ENCODE results near the gene DRAP1.
A peak's percentile ranks its signal among the peaks of the same experiment; 100 is the strongest.

Gene DRAP1

DNA sequence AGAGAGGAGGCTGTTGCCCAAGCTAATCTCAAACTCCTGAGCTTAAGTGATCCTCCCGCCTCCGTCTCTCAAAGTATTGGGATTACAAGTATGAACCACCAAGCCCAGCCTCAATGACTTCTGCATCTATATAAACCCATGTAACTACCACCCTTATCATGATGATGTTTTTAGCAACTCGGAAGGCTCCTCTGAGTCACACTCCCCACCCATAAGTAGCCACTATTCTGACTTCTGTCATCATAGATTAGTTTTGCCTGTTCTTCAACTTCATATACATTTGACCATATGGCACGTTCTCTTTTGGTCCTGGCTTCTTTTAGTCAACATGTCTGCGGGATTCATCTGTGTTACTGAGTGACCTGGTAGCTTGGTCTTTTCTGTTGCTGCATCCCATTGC is 12.6 kb upstream of the DRAP1 start:
- no peak for DNase-seq

DNA sequence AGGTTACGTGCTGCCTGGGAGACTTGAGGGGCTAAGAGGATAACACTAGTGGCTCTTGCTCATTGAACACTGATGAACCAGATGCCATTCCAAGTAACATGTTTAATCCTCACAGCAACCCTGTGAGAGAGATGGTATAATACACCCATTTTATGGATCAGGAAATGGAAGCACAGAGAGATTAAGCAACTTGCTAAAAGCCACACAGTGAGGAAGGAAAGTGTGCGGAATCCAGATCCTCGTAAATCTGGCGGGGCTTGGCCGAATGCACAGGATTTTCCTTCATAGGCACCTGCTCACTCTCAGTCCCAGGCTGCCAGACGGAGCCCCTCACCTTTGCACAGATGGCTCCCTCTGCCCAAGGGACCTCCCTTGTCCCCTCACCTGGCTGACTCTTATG is 11.3 kb upstream of the DRAP1 start:
- no peak for DNase-seq

DNA sequence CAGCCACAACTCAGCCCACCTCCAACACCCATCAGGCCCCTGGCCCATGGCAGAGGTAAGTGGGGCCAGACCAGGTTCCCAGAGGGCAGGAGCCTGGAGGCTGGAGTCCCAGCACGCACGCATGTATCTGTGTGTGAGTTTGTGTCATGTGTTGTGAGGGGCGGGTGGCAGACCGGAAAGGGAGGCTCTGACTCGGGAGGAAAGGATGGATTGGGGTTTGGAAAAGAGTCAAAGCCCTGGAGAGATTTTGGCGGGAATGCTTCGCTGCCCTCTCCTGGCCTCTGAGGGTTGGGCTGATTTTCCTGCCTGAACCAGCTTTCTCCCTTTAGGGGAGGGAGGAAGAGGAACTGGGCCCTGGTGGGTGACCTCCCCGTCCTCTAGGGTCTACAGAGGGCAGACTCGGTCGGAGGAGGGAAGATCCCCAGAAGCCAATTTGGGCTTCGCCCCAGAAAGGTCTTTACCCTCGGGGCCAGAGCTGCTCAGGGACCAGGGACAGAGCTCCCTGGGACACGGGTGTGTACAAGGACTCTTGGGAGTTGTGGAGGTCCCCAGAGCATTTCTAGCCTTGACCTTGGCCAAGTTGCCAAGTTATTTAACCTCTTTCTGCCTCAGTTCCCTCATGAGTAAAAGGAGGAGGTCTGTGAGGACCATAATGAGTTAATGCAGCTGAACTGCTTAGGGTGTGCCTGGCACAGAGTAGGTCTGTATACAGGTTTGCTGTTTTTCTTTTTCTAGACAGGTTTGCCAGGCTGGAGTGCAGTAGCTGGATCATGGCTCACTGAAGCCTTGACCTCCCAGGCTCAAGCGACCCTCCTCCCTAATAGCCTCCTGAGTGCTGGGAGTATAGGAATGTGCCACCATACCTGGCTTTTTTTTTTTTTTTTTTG is 7.3 kb upstream of the DRAP1 start:
- DNase-seq: no peak

DNA sequence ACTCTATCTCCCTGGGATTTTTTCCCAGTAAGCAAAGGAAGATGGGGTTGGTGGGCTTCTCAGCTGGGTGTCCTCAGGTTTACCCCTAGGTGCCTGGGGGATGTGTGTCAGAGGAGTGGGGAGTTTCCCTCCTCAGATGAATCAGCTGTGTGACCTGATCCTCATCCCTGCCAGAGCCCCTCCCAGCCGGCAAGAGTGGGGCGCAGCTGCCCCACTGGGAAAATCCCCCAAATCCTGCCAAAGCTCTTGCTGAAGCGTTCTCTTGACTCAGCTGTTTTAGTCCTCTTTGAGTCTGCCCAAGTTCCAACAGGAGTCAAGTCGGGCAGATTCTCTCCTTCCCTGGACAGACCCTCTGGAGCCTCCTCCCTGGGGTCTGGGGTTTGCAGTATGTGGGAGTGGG is 6.4 kb upstream of the DRAP1 start:
- DNase-seq: no peak

DNA sequence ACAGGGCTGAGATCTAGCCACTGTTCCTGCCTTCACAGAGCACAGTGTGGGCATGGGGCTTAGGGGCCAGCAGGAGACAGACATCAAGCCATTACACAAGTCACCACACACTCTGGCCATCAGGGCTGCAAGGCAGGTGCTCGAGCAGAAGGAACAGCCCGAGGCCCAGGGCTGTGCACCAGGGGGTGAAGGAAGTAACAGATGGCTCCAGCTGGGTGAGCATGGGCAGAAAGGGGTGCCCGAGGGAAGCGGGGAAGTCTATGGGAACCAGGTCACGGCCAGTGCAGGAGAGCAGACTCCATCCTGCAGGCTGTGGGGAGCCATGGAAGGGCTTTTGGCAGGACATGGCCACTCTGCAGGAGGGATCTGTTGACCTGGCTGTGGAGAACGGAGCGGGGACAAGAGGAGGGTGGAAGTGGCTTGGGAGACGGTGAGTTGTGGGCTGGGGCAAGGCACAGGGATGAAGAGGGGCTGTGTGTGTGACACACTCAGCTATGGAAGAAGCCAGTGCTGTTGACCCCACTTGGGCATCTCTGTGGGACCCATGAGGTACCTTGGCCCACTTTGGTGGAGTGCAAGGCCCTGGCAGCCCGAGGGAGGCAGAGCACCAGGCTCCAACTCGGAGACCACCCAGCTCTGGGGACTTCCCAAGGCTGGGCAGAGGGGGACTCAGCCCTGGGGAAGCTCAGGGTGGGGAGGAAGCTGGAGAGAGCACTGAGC is 4.0 kb upstream of the DRAP1 start:
- DNase-seq: no peak

- no peak for DNase-seq
These were observed 3.4 kb upstream of the DRAP1 start for GRCh38 chr11:65915821-65916251.

DNA sequence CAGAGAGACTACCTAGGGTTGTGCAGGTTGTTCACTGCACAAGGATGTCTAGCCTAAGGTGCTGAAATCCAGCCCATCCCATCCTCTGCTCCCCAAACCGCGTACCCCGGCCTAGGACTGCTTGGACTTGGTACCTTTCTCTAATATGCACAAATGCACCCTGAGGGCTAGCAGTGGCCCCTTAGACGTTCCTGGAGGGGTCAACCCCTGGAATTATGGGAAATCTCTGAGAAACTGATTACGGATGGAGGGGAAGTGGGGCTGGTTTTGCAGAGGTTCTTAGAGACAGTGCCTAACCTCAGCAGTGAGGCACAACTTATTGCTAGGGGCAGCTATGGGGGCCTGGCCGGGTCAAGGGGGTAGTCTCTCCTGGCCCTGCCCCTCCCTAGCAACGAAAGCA is 2.8 kb upstream of the DRAP1 start:
- DNase-seq: no peak

DNA sequence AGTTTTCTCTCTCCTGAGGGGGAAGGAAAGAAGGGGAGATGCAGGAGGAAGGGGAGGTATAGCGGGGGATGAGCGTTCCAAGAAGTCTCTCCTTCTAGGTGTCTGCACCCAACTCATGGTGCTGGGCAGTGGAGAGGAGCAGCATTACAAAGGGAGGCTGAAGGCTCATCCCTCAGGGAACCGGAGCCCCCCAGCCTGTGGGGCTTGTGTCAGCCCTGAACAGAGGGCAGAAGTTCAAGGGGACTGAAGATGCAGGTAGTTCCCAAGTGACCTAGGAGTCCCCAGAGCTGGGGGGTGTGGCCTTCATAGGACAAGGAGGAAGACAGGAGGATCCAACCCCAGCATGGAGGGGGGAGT is 2.2 kb upstream of the DRAP1 start:
- no peak for DNase-seq

DNA sequence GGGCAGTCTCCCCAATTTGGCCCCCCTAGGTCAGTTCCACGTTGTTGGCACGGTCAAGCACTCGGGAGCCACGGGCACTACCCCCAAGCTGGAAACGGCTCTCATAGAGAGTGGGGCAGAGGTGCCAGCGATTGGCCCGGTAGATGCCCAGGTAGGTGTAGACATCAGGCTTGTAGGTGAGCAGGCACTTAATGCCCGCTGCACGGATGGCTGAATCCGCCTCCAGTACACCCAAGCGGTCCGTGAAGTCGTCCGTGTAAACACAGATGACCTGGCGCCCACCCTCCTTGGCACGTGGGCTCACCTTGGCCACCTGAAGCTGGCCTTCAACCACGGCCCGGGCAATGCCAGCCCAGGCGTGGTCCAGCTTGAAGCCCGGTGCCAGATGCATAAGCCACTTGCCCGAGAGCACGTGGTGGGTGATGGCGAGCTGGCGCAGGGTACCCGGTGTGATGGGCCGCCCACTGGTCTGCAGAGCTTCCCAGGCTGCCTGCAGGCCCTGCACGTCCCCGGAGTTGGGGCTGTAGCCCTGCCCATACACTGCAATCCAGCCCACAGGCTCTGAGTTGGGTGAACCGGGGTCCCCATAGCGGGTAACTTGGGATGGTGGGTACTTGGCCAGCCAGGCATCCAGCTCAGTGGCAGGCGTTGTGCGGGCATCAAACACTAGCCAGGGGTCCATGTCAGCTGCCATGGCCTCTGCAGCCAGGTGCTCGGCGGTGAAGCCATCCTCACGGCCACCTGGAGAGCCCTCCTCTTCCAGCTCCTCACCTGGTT is 1.6 kb upstream of the DRAP1 start:
- no peak for DNase-seq

DNA sequence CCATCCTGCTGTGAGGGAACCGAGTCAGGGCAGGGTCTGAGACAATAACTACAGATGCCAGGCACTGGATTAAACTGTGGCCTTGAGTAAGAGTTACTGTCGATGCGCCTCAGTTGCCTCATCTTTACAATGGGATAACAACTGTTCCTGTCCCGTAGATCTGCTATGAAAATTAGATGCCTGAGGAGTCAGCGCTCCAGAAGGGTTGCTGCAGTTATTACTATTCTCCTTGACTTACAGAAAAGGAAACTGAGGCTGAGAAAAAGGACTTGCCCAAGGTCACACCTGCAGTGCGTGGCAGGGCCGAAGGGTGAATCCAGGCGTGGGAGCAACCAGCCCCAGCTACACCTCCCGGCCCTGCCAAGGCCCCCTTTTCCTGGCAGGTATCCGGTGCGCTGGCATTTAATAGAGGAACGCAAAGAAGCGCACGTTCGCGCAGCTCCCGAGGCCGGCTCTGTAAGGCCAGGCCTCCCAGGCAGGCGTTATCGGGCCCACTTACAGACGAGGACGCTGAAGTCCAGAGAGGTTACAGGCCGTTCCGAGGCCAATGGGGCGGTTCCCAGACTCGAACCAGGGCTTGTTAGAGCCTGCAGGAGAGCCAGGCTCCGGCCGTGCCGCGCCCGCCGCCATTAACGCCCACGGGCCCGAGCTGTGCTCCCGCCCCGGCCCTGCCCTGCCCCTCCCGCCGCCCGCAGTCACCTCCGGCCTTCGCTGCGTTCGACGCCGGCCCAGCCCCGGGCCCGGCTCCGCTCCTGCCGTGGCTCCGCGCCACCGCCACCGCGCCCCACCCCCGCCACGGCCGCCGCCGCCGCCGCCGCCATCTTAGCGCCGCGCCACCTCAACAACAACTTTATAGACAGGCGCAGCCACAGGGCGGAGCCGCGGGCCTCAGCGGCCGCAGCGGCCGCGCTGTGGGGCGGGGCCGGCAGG is 750 bp upstream of the DRAP1 start, which contains the start of gene C11orf68:
Gene C11orf68 (minus strand): TSS at position 852 of the 930 bp plus-strand sequence. CDS start 31 bp downstream, at position 821.
- DNase-seq: no peak

DNA sequence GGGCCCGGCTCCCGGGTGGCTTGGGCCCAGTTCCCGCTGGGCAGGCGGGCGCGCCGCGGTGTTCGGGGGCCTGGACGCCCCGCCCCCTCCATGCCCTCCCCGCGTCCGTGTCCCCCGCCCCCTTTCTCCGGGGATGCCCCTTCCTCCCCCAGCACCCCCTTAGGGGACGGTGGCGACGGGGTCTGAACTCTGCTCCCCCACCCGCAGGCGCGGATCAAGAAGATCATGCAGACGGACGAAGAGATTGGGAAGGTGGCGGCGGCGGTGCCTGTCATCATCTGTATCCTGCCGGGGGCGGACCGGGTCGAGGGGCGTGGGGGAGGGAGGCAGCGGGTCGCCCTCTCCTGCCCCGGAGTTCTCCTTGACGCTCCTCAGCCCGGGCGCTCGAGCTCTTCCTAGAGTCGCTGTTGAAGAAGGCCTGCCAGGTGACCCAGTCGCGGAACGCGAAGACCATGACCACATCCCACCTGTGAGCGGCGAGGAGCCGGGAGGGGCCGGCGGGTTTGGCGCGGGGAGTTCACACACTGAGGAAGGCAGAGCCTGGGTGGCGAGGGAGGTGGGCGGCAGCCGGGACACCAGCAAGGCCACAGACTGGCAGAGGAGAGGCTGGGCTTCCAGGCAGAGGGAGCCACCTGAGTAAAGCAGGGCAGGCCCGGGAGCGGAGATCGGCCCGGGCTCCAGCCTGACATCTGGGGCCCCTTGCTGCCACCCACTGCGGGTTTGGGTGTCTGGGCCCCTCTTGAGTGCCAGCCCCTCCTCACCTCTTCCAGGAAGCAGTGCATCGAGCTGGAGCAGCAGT is 546 bp downstream of the DRAP1 start:
- peak; percentile 56 for DNase-seq

- DNase-seq: no peak
These were observed 1.2 kb downstream of the DRAP1 start for GRCh38 chr11:65920372-65920802.

- DNase-seq: no peak
These were observed 1.9 kb downstream of the DRAP1 start for GRCh38 chr11:65921033-65921555.

- no peak for DNase-seq
These were observed 2.6 kb downstream of the DRAP1 start for GRCh38 chr11:65921876-65922275.

DNA sequence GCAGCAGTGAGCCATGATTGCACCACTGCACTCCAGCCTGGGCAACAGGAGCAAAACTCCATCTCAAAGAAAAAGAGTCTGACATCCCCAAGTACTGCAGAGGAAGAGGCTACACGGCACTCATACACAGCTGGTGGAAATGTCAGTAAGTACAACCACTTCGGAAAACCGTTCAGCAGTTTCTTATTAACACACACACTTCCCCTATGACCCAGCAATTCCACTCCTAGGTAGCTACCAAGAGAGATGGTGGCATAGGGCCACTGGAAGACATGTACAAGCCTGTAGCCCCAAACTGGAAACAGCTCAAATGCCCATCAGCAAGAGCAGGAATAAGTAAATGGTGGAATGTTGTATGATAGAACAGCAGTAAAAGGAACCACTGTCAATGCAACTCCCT is 3.3 kb downstream of the DRAP1 start:
- no peak for DNase-seq

DNA sequence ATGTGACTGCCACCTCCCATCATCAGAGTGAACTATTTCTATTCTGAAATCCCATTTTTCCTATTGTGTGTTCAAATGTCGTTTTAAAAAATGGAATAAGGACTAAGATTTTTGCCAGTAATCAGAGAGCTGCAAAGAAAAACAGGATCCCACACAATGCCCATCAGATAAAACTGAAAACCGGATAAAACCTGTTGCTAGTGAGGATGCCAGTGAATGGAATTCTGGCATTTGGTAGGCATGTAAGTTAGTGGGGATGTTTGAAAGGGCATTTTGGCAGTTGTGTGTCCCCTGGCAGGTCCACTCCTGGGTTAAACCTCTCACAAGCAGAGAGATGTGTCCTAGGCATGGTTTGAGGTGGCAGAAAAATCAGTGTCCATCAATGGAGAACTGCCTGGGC is 6.2 kb downstream of the DRAP1 start:
- no peak for DNase-seq

GRCh38 chr11:65927904-65928397 is 8.7 kb downstream of the DRAP1 start:
- DNase-seq: peak; percentile 77

- DNase-seq: no peak
These were observed 9.4 kb downstream of the DRAP1 start for GRCh38 chr11:65928667-65929066.

GRCh38 chr11:65931773-65932557 is 12.7 kb downstream of the DRAP1 start:
- no peak for DNase-seq

DNA sequence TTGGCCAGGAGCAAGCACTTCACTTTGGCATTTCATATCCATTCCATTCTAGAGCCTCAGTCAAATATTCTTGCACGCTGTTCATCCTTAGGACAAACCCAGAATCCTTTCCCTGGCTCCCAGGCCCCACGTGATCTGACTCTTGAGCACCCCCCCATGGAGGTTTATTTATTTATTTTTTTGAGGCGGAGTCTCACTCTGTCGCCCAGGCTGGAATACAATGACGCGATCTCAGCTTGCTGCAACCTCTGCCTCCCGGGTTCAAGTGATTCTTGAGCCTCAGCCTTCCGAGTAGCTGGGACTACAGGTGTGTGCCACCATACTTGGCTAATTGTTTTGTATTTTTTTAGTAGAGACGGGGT is 13.3 kb downstream of the DRAP1 start:
- no peak for DNase-seq

Measured in activated gamma-delta T cell treated with Interleukin-2 at 50 U/mL for 16 hours (primary cell).